Esophagus squamous epithelium (tissue), 4 donors: Measurements from ENCODE around the gene BCL2.

ENCODE experiments used
- POLR2A ChIP-seq, 4 donors: fragments of 450-650 bp; IDR thresholded peaks; one replicate each; pipeline ENCODE4 v1.6.1; 2017; ENCODE audit warnings: antibody characterized with exemption in 4 of 4, mild to moderate bottlenecking in 4 of 4, moderate library complexity in 3 of 4
- TF ChIP-seq, protein P1 (sequence below), 6 experiments: fragments of 450-650 bp in 4 of 6; fragments of 200-600 bp in 2 of 6; sonication (generic) in 2 of 6; IDR thresholded peaks; one replicate each; pipeline ENCODE4 v1.5.1; 2016 to 2019; ENCODE audit warnings: antibody characterized with exemption in 6 of 6, mild to moderate bottlenecking in 4 of 6, moderate library complexity in 4 of 6

DNA sequence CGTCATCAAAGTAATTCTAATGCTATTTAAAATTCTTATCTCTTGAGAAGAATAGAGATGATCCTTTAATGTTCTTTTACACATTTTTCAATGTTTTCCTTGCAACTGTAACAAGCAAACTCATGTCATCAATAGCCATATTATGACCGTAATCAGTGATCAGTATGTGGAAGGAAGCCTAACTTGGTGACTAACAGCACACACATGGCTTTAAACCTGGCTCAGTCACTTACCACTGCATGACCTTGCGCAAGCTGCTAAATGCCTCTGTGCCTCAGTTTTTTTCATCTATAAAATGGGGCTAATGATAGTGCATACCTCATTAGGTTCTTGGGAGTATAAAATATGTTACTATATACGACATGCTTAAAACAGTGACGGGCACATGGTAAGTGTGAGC is 149.7 kb downstream of the BCL2 start:
- TF ChIP-seq, protein P1, sequence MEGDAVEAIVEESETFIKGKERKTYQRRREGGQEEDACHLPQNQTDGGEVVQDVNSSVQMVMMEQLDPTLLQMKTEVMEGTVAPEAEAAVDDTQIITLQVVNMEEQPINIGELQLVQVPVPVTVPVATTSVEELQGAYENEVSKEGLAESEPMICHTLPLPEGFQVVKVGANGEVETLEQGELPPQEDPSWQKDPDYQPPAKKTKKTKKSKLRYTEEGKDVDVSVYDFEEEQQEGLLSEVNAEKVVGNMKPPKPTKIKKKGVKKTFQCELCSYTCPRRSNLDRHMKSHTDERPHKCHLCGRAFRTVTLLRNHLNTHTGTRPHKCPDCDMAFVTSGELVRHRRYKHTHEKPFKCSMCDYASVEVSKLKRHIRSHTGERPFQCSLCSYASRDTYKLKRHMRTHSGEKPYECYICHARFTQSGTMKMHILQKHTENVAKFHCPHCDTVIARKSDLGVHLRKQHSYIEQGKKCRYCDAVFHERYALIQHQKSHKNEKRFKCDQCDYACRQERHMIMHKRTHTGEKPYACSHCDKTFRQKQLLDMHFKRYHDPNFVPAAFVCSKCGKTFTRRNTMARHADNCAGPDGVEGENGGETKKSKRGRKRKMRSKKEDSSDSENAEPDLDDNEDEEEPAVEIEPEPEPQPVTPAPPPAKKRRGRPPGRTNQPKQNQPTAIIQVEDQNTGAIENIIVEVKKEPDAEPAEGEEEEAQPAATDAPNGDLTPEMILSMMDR (IDR thresholded peaks at IDR 0.05): no peak
- no peak for TF ChIP-seq POLR2A (IDR thresholded peaks at IDR 0.05)
